ENCODE results near the gene PSD4. TPM values are rescaled to one million over a fixed set of nuclear protein-coding genes. Genes with fewer than 3 reads are reported as not detected.

PSD4 gene
- total and polyA plus RNA-seq, 10 donors: 43.9 to 154 (median 88.1) TPM

DNA sequence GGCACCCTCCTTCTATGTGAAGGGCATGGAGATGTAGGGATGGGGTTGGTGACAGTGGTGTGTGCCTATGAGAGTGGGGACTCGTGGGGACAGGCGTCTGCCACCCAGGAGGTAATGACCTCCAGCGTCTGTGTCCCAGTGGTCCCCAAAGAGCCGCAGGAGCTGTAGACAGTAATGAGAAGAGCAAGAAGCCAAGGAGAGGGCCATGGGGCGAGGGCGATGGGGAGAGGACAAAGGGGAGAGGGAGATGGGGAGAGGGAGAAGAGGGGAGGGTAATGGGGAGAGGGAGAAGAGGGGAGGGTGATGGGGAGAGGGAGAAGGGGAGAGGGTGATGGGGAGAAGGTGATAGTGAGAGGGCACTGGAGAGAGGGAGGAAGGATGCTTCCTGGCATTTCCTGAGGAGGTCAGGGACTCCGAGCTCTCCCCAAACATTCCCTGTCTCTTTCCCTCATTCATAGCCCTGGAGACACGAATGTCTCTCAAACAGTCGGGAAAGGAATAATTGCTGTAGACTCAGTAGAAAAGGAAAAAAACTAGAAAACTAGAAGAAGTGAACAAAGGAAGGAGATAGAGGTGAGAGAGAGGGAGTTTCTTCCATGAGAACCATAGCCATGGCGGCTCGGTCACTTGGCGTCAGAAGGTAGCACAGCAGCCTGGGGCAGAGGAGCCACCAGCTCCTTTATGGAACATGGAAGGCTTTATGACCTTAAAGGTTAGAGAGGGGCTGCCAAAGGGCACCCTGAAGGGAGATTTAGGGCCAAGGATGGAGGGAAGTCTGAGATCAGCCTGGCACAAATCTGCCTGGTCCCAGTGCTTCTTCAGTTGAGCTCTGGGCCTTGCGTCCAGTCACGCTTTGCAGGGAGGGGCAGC, 39.5 kb downstream of the PSD4 start:
- 91 to 96% (median 93%) methylated on average over 14 of the region's 14 CpGs for WGBS, 5 donors
- Histone ChIP-seq H3K27ac (no peak overlapping the region), H3K4me1 (peaks cover 9 to 34% (median 16%) of the 10 kb centered on the region in 6 donors), H3K4me3 (no peak overlapping the region), H3K27me3 (replicated peaks in 1 of 7) (peaks cover 0 to 10% (median 0%) of the 10 kb centered on the region in 7 donors), H3K36me3 (no peaks in the 10 kb centered on the region), H3K9me3 (no peaks in the 10 kb centered on the region)
- intact Hi-C loops (cut with DNase I; ENCODE audit: low total_unique reads): no loop called here
- TF ChIP-seq POLR2AphosphoS5 (IDR thresholded peaks at IDR 0.05): no peak
- TF ChIP-seq, protein P1, sequence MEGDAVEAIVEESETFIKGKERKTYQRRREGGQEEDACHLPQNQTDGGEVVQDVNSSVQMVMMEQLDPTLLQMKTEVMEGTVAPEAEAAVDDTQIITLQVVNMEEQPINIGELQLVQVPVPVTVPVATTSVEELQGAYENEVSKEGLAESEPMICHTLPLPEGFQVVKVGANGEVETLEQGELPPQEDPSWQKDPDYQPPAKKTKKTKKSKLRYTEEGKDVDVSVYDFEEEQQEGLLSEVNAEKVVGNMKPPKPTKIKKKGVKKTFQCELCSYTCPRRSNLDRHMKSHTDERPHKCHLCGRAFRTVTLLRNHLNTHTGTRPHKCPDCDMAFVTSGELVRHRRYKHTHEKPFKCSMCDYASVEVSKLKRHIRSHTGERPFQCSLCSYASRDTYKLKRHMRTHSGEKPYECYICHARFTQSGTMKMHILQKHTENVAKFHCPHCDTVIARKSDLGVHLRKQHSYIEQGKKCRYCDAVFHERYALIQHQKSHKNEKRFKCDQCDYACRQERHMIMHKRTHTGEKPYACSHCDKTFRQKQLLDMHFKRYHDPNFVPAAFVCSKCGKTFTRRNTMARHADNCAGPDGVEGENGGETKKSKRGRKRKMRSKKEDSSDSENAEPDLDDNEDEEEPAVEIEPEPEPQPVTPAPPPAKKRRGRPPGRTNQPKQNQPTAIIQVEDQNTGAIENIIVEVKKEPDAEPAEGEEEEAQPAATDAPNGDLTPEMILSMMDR (IDR thresholded peaks at IDR 0.05 in 8 of 11, conservative IDR thresholded peaks at IDR 0.05 in 3 of 11): no peak
- no peak for TF ChIP-seq POLR2A (IDR thresholded peaks at IDR 0.05)
- no peak for DNase-seq

DNA sequence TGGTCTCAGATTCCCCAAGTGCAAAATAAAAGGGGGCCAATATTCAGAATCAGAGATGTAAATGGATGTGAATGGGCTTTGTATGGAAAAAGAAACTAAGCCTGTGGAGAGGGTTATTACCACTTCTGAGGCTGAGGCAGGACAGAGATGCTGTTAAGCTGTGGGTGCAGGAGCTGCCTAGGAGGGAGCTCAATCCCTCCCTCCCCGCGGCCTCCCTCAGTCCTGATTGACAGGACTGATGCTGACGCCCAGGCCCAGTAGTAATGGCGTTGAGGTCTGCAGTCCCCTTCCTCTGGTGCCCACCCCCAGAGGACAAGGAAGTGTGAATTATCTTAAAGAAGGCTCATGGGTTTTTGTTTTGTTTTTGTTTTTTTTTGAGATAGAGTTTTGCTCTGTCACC, 40.4 kb downstream of the PSD4 start:
- WGBS, 5 donors: 68 to 87% (median 78%) methylated on average over 4 of the region's 4 CpGs
- no peaks in the 10 kb centered on the region for H3K9me3 ChIP-seq
- intact Hi-C loops (cut with DNase I; ENCODE audit: low total_unique reads): no loop called here
- no peaks in the 10 kb centered on the region for H3K36me3 ChIP-seq
- no peak for TF ChIP-seq POLR2AphosphoS5 (IDR thresholded peaks at IDR 0.05)
- TF ChIP-seq, protein P1 (IDR thresholded peaks at IDR 0.05 in 8 of 11, conservative IDR thresholded peaks at IDR 0.05 in 3 of 11): no peak
- TF ChIP-seq POLR2A (IDR thresholded peaks at IDR 0.05): no peak
- peaks cover 0 to 10% (median 0%) of the 10 kb centered on the region in 7 donors for H3K27me3 ChIP-seq (replicated peaks in 1 of 7)
- H3K27ac ChIP-seq: no peak overlapping the region
- no peak for DNase-seq
- no peak overlapping the region for H3K4me3 ChIP-seq
- H3K4me1 ChIP-seq: peaks cover 11 to 42% (median 21%) of the 10 kb centered on the region in 6 donors

DNA sequence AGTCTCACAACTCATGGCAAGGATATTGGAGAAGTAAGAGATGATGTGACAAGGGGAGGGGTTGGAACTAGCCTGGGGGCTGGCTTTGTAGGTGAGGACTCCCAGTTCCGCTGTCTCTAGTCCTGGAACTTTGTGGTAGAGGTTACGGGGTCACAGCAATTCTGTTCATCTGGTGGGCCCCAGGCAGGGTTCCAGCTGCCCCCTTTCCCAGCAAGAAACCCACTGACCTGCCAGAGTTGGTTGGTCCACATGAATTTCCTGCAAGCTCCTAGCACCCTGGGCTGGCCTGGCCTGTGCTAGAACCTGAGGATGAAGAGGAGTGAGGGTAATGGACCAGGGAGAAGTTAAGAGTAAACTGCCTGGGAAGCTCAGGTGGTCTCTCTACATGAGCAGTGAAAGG, 41.3 kb downstream of the PSD4 start:
- Histone ChIP-seq H3K27me3 (replicated peaks in 1 of 7) (peaks cover 0 to 10% (median 0%) of the 10 kb centered on the region in 7 donors), H3K27ac (no peak overlapping the region), H3K4me3 (no peak overlapping the region), H3K9me3 (no peaks in the 10 kb centered on the region), H3K4me1 (peaks cover 11 to 51% (median 29%) of the 10 kb centered on the region in 6 donors), H3K36me3 (no peaks in the 10 kb centered on the region)
- TF ChIP-seq POLR2AphosphoS5 (IDR thresholded peaks at IDR 0.05): no peak
- TF ChIP-seq, protein P1 (IDR thresholded peaks at IDR 0.05 in 8 of 11, conservative IDR thresholded peaks at IDR 0.05 in 3 of 11): no peak
- TF ChIP-seq POLR2A (IDR thresholded peaks at IDR 0.05): no peak
- WGBS, 5 donors: 89 to 98% (median 95%) methylated on average over 2 of the region's 2 CpGs
- no peak for DNase-seq
- intact Hi-C loops (cut with DNase I; ENCODE audit: low total_unique reads): no loop called here

DNA sequence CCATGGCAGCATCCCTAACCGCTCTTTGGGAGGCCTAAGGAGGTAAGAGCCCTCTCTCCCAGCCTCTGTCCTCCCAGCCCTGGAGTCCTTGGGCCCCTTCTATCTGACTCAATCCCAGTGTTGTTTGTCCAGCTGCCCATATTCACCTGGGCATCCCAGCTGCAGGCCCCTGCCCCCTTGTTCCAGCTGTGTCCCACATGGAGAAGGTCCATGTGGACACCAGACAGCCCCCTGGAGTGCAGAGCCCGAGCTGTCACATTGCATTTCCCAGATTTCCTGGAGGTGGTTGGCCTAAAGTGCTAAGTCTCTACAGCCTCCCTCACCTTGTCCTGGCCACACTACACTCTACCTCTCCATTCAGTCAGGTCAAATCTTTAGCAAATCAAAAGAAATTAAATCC, 42.5 kb downstream of the PSD4 start:
- 88 to 100% (median 96%) methylated on average over 2 of the region's 2 CpGs for WGBS, 5 donors
- Histone ChIP-seq H3K27ac (no peak overlapping the region), H3K9me3 (no peaks in the 10 kb centered on the region), H3K36me3 (no peaks in the 10 kb centered on the region), H3K4me1 (peaks cover 11 to 54% (median 30%) of the 10 kb centered on the region in 6 donors), H3K4me3 (no peak overlapping the region), H3K27me3 (replicated peaks in 1 of 7) (peaks cover 0 to 10% (median 0%) of the 10 kb centered on the region in 7 donors)
- intact Hi-C loops (cut with DNase I; ENCODE audit: low total_unique reads): no loop called here
- no peak for DNase-seq
- no peak for TF ChIP-seq POLR2A (IDR thresholded peaks at IDR 0.05)
- TF ChIP-seq POLR2AphosphoS5 (IDR thresholded peaks at IDR 0.05): no peak
- TF ChIP-seq, protein P1 (IDR thresholded peaks at IDR 0.05 in 8 of 11, conservative IDR thresholded peaks at IDR 0.05 in 3 of 11): no peak
